Ishikawa (cell line): ENCODE results near the gene RASAL2.

Experiments
- CEBPB ChIP-seq: IDR thresholded peaks from 2 replicates; pipeline ENCODE4 v1.6.1; 2012
- CREB1 ChIP-seq: IDR thresholded peaks from 2 replicates; pipeline ENCODE4 v1.6.1; 2012; ENCODE audit warnings: low read depth
- EGR1 ChIP-seq: IDR thresholded peaks from 2 replicates; pipeline ENCODE4 v1.6.1; 2012
- EP300 ChIP-seq: IDR thresholded peaks from 2 replicates; pipeline ENCODE4 v1.6.1; 2012; ENCODE audit warnings: borderline replicate concordance
- FOXM1 ChIP-seq: IDR thresholded peaks from 2 replicates; pipeline ENCODE4 v1.6.1; 2012; ENCODE audit warnings: low read depth, borderline replicate concordance
- MAX ChIP-seq: IDR thresholded peaks from 2 replicates; pipeline ENCODE4 v1.6.1; 2012
- NFIC ChIP-seq: IDR thresholded peaks from 2 replicates; pipeline ENCODE4 v1.6.1; 2012
- RAD21 ChIP-seq: IDR thresholded peaks from 2 replicates; pipeline ENCODE4 v1.6.1; 2012; ENCODE audit warnings: low read depth
- REST ChIP-seq: IDR thresholded peaks from 2 replicates; pipeline ENCODE4 v1.6.1; 2012; ENCODE audit warnings: low read depth, mild to moderate bottlenecking
- TAF1 ChIP-seq: IDR thresholded peaks from 2 replicates; pipeline ENCODE4 v1.6.1; 2012; ENCODE audit warnings: low read depth, mild to moderate bottlenecking
- TCF12 ChIP-seq: IDR thresholded peaks from 2 replicates; pipeline ENCODE4 v1.6.1; 2012; ENCODE audit warnings: low read depth
- TEAD4 ChIP-seq: IDR thresholded peaks from 2 replicates; pipeline ENCODE4 v1.6.1; 2012
- USF1 ChIP-seq: IDR thresholded peaks from 2 replicates; pipeline ENCODE4 v1.6.1; 2012
- YY1 ChIP-seq: IDR thresholded peaks from 2 replicates; pipeline ENCODE4 v1.6.1; 2012; ENCODE audit warnings: low read depth
- ZBTB7A ChIP-seq: IDR thresholded peaks from 2 replicates; pipeline ENCODE4 v1.6.1; 2012; ENCODE audit warnings: low read depth

The RASAL2 gene

GRCh38 chr1:178218550-178218949 is 124.6 kb downstream of the RASAL2 start:
- TF ChIP-seq TAF1: no peak

DNA sequence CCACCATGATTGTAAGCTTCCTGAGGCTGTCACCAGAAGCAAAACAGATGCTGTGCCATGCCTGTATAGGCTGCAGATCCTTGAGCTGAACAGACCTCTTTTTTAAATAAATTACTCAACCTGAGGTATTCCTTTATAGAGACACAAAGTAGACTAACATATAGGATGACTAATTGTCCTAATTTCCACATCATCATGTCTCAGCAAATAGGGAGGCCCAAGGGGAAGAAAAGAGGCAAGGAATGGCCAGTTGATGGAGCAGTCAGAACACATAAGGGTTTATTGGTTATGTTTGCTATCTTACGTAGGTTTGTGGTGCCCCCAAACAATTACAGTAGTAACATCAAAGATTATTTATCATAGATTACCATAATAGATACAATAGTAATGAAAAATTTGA is 126.2 kb downstream of the RASAL2 start:
- TF ChIP-seq EP300 (no peak), ZBTB7A (no peak), CEBPB (no peak), FOXM1 (no peak), REST (no peak), EGR1 (no peak), RAD21 (no peak), NFIC (no peak), MAX (no peak), TCF12 (no peak), USF1 (no peak), TEAD4 (no peak), TAF1 (no peak), CREB1 (no peak), YY1 (no peak)

DNA sequence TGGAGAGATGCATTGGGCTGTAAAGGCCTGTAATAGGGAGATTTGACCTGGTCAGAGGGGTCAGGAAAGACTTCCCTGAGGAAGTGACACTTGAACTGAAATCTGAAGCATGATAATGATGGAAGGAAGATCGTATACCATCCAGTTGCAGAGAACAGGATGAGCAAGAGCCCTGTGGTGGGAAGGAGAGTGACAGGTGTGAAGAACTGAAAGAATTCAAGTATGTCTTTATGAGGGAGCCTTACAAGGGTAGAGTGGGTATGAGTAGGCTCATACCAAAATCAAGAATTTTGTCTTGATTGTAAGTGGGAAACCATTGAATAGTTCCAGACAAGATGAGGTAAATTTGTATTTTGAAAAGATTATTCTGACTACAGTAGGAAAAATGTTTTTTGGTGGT is 129.4 kb downstream of the RASAL2 start:
- TF ChIP-seq MAX (no peak), USF1 (no peak), CEBPB (no peak), EP300 (no peak), FOXM1 (no peak), CREB1 (no peak), TCF12 (no peak), NFIC (no peak), YY1 (no peak), REST (no peak), ZBTB7A (no peak), TAF1 (no peak), RAD21 (no peak), EGR1 (no peak), TEAD4 (no peak)

GRCh38 chr1:178224358-178224757 is 130.5 kb downstream of the RASAL2 start:
- TF ChIP-seq TAF1 (no peak), FOXM1 (no peak), YY1 (no peak), RAD21 (no peak), EGR1 (no peak), EP300 (no peak), ZBTB7A (no peak), CEBPB (no peak), TEAD4 (no peak), NFIC (no peak), TCF12 (no peak), REST (no peak), USF1 (no peak), MAX (no peak), CREB1 (no peak)
